CD4-positive, alpha-beta T cell treated with Interleukin-6 for 4 hours (primary cell): ENCODE measurements around the gene CRACR2A.

ENCODE experiments used
- DNase-seq: peaks from one replicate; pipeline ENCODE4 v3.0.0-alpha.2; 2020; ENCODE audit warnings: mixed read lengths

The CRACR2A gene

GRCh38 chr12:3752096-3752709, 706 bp downstream of the CRACR2A start:
- peak; percentile 75 for DNase-seq

GRCh38 chr12:3751151-3752095, 1.5 kb downstream of the CRACR2A start:
- DNase-seq = no peak

- no peak for DNase-seq
Observed at GRCh38 chr12:3750616-3751015, 2.3 kb downstream of the CRACR2A start.

GRCh38 chr12:3748620-3749019, 4.3 kb downstream of the CRACR2A start:
- DNase-seq = no peak

- DNase-seq = no peak
Observed at GRCh38 chr12:3747976-3748619, 4.8 kb downstream of the CRACR2A start.

GRCh38 chr12:3747543-3747942, 5.4 kb downstream of the CRACR2A start:
- DNase-seq = peak; percentile 59

- no peak for DNase-seq
Observed at GRCh38 chr12:3746758-3747157, 6.2 kb downstream of the CRACR2A start.

- DNase-seq = no peak
Observed at GRCh38 chr12:3745152-3745551, 7.8 kb downstream of the CRACR2A start.

GRCh38 chr12:3744229-3744901, 8.5 kb downstream of the CRACR2A start:
- DNase-seq = no peak

- DNase-seq = no peak
Observed at GRCh38 chr12:3743803-3744202, 9.1 kb downstream of the CRACR2A start.

GRCh38 chr12:3741882-3742672, 10.8 kb downstream of the CRACR2A start:
- no peak for DNase-seq

GRCh38 chr12:3740480-3741231, 12.3 kb downstream of the CRACR2A start:
- DNase-seq = no peak

- no peak for DNase-seq
Observed at GRCh38 chr12:3735432-3735831, 17.5 kb downstream of the CRACR2A start.

- DNase-seq = no peak
Observed at GRCh38 chr12:3732901-3733300, 20.0 kb downstream of the CRACR2A start.

- DNase-seq = no peak
Observed at GRCh38 chr12:3730111-3730510, 22.8 kb downstream of the CRACR2A start.

GRCh38 chr12:3728686-3729085, 24.2 kb downstream of the CRACR2A start:
- peak; percentile 13 for DNase-seq

GRCh38 chr12:3727877-3728632, 24.9 kb downstream of the CRACR2A start:
- DNase-seq = peak; percentile 30

- DNase-seq = peak; percentile 26
Observed at GRCh38 chr12:3727354-3727753, 25.6 kb downstream of the CRACR2A start.

- no peak for DNase-seq
Observed at GRCh38 chr12:3726456-3726855, 26.5 kb downstream of the CRACR2A start.

GRCh38 chr12:3725388-3726115, 27.4 kb downstream of the CRACR2A start:
- no peak for DNase-seq
